LNCAP (cell line): ENCODE data around the gene DSCAML1.

ENCODE experiments used
- TF ChIP-seq, protein P1 (sequence below): fragments of 450-650 bp; IDR thresholded peaks from 2 replicates; pipeline ENCODE4 v1.5.1; 2017; ENCODE audit warnings: mild to moderate bottlenecking

DSCAML1 gene

DNA sequence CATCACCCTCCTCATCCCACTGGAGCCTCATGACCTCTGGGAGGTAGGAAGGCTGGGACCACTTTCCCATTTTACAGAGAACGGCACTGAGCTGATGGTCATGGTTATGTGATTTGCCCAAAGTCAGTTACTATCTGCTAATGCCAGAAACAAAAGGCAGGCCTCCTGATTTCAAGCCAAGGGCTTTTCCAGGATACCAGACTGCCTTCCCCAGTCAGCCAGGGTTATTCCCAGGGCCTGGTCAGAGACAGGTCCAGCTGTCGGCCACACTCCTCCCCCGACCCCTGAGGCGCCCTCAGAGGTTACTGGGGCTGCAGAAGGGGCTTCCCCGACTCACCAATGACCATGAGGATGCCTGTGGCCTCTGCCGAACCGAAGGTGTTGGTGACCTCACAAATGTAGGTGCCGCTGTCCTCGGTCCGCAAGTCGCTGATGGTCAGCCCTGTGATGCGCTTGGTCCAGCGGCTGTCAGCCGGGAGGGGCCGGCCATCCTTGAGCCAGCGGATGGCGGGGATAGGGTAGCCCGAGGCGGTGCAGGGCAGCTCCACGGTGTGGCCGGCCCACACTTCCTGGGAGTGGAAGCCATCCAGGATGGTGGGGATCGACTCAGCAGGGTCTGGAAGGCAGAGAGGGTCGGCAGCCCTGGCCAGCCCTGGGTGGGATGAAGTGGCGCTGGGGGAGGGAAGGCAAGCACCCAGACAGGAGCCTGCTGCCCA lies 272.4 kb downstream of the DSCAML1 start:
- TF ChIP-seq, protein P1, sequence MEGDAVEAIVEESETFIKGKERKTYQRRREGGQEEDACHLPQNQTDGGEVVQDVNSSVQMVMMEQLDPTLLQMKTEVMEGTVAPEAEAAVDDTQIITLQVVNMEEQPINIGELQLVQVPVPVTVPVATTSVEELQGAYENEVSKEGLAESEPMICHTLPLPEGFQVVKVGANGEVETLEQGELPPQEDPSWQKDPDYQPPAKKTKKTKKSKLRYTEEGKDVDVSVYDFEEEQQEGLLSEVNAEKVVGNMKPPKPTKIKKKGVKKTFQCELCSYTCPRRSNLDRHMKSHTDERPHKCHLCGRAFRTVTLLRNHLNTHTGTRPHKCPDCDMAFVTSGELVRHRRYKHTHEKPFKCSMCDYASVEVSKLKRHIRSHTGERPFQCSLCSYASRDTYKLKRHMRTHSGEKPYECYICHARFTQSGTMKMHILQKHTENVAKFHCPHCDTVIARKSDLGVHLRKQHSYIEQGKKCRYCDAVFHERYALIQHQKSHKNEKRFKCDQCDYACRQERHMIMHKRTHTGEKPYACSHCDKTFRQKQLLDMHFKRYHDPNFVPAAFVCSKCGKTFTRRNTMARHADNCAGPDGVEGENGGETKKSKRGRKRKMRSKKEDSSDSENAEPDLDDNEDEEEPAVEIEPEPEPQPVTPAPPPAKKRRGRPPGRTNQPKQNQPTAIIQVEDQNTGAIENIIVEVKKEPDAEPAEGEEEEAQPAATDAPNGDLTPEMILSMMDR, result no peak

DNA sequence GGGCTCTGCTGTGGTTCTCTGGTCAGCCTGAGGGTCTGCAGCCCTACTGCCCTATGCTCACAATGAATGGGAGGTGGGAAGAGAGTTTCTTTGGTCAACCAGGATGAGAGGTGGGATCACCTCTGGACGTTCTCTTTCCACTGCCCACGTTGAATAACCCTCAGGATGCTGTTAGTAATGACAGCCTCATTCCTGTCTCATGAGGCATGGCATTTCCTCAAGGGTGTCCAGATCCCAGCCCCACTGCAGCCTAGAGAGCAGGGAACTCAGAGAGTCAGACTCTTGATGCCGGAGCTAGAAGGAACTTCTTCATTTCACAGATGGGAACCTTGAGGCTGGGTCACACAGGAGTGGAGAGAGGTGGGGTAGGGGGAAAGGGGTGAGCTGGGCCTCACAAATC lies 273.3 kb downstream of the DSCAML1 start:
- TF ChIP-seq, protein P1, result no peak

DNA sequence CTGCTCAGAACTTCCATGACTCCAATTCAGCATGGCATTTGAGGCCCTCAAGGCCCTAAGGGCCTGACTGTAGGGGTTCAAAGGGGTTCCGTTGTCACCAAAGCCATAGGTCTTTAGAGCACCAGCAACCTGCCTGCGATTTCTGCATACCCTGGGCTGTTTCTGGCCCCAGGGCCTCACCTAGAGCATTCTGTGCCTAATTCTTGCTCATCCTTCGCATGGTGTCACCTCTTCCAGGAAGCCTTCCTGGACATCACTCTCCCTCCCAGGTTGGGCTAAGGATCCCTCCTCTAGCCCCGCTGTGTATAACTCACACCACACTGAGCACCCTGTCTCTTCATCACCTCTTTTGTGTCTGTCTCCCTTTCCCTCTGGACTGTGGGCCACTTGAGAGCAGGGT lies 275.0 kb downstream of the DSCAML1 start:
- TF ChIP-seq, protein P1, result no peak

DNA sequence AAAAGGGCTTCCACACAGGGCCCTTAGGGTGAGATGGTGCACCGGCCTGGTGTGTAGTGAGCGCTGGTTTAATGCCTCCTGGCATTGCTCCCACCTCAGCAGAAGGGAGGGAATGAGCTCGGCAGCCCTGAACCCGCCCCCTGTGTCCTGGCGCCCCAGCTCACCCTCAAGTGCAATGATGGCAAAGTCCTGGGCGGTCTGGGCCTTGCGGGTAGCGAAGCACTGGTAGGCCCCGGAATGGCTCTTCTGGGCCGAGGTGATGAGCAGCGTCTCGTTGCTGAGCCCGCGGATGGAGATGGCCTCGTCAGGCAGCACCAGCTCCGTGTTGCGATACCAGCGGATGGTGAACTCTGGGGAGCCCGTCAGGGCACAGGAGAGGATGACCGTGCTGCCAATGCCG lies 276.1 kb downstream of the DSCAML1 start:
- TF ChIP-seq, protein P1, result no peak

DNA sequence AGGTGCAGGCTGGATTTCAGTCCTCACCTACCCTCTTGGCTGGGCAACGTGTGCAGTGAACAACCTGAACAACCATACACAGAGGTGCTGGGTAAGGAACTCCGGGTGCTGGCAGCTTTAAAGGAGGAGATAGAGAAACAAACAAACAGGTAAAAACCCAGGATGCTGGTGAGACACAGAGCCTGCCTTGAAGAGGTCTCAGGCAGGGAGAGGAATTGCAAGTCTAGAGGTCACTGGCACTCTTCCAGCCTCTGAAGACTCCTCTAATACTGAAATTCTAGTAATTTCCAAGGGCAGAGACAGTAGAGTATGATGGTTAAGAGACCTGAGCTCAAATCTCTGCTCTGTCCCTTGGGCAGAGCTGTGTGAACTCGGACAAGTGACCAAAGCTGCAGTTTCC lies 276.8 kb downstream of the DSCAML1 start:
- TF ChIP-seq, protein P1, result no peak

DNA sequence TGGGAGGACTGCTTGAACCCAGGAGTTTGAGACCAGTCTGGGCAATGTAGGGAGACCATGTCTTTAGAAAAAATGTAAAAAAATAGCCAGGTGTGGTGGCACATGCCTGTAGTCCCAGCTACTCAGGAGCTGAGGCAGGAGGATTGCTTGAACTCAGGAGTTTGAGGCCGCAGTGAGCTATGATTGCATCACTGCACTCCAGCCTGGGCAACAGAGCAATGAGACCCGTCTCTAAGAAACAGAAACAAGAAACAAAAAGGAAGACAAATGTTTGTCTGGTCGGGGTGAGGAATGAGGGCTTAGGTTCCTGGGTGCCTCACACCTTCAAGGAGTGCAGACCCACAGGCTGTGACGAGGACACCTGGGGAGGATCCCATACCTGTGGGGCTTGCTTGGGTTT lies 277.4 kb downstream of the DSCAML1 start:
- TF ChIP-seq, protein P1, result no peak

DNA sequence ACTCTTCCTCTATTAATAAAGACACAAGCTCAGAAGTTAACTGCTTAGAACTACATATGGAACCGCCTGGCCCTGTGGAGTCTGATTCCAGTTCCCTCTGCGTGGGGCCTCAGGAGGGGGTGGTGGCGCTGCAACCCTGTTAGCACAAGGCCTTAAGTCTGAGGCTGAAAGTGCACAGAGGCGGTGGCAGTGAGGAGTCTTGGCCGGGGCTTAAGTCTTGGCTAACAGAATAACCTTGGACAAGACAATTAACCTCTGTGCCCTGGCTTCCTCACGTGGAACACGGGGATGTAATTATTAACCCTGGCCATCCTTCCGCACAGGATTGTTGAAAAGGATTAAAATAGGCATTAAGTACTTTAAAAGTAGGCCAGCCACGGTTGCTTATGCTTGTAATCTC lies 277.8 kb downstream of the DSCAML1 start:
- TF ChIP-seq, protein P1, result no peak

DNA sequence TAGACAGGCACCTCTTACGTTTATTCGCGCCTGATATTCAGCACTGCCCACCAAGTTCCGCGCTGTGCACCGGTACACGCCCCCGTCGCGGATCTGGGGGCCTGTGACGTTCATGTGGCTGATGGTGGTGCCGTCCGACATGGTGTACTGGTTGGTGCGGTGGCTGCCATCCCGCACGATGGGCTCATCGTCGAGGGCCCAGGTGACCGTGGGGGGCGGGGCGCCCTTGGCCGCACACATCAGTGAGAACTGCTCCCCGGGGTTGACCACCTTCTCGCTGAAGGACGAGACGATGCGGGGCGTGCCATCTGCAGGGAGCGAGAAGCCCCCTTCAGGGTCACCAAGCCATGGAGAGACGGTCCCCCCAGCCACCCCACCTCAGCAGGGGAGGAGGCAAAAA lies 278.6 kb downstream of the DSCAML1 start:
- TF ChIP-seq, protein P1, result no peak
